B cell (primary cell): ENCODE results near the gene HIPK1.

Experiments used
- CTCF ChIP-seq: fragments of 200-600 bp; IDR thresholded peaks from one replicate; pipeline ENCODE4 v1.8.0; 2022; ENCODE audit warnings: antibody characterized with exemption, mild to moderate bottlenecking
- EZH2 ChIP-seq: IDR thresholded peaks from 2 replicates; pipeline ENCODE4 v1.6.1; 2012; ENCODE audit warnings: borderline replicate concordance, low read depth, mild to moderate bottlenecking, moderate library complexity, low read length; ENCODE audit not compliant: insufficient read depth, poor library complexity, severe bottlenecking

GRCh38 chr1:114021665-114022099, 92.6 kb downstream of the HIPK1 start:
- TF ChIP-seq CTCF (no peak), EZH2 (no peak)
